Measurements from ENCODE around the gene TMEM232. TPM values are rescaled to one million over a fixed set of nuclear protein-coding genes. Genes with fewer than 3 reads are reported as not detected.

Gene TMEM232
- polyA plus RNA-seq, 1 donor (not counting 4 experiments of a cell fraction or from before 2014, with no cell fraction given) = 1.00 TPM

GRCh38 chr5:110707260-110707844, 19.1 kb downstream of the TMEM232 start:
- no peaks in the 10 kb centered on the region for H3K9me3 ChIP-seq (ENCODE audit: control insufficient read depth, low read depth, low read length)

DNA sequence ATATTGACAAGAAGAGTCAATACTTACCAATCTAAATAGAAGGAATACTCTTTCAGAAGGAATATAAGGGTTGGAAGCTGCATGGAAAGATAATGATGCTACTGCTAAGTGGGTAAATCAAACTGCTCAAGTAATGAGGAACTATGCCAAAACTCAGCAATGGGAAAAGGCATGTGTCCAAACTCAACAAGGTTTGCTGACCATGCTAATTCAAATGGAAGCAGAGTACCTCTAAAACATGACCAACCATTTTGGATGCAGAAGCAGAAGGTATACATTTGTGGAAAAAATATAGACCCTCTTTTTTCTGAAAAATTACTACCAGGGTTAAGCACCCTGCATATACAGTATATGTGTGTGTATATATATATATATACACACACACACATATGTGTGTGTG, 21.1 kb downstream of the TMEM232 start:
- Histone ChIP-seq H3K36me3 (ENCODE audit: control insufficient read depth in 2 of 2, extremely low read depth in 1 of 2, insufficient read depth in 2 of 2, low read length in 2 of 2) (no peaks in the 10 kb centered on the region), H3K4me3 (ENCODE audit: control insufficient read depth in 2 of 3, extremely low read depth in 1 of 3, insufficient read depth in 2 of 3, low read depth in 1 of 3, low read length in 3 of 3) (no peak overlapping the region), H3K79me2 (ENCODE audit: control insufficient read depth, insufficient read depth, low read length) (no peaks in the 10 kb centered on the region), H3K4me2 (ENCODE audit: control insufficient read depth, extremely low read depth, insufficient read depth, low read depth, low read length) (no peak overlapping the region), H4K20me1 (ENCODE audit: control insufficient read depth, extremely low read depth, insufficient read depth, low read length) (no peaks in the 10 kb centered on the region), H2AFZ (ENCODE audit: control insufficient read depth, low read length) (no peak overlapping the region), H3K27me3 (ENCODE audit: control insufficient read depth, extremely low read depth, insufficient read depth, low read length) (no peaks in the 10 kb centered on the region), H3K9me1 (ENCODE audit: control insufficient read depth, extremely low read depth, insufficient read depth, low read length) (no peaks in the 10 kb centered on the region), H3K9me3 (ENCODE audit: control insufficient read depth, low read depth, low read length) (no peaks in the 10 kb centered on the region), H3K4me1 (ENCODE audit: control insufficient read depth, extremely low read depth, insufficient read depth, low read length) (no peaks in the 10 kb centered on the region), H3K27ac (ENCODE audit: control insufficient read depth, insufficient read depth, low read length) (no peak overlapping the region), H3K9ac (ENCODE audit: control insufficient read depth, extremely low read depth, insufficient read depth, low read length) (no peak overlapping the region)
- dilution Hi-C loops (cut with MboI; ENCODE audit: extremely low pct_ligation_motif_present, low sequenced_read_pairs) = no loop called here
- no peak for TF ChIP-seq EZH2 (IDR thresholded peaks at IDR 0.05; ENCODE audit: low read length)
- TF ChIP-seq CTCF (optimal IDR thresholded peaks at IDR 0.05 in 1 of 3, IDR thresholded peaks at IDR 0.05 in 1 of 3, conservative IDR thresholded peaks at IDR 0.05 in 1 of 3; ENCODE audit: extremely low read depth in 1 of 3, insufficient read depth in 2 of 3, low read length in 3 of 3) = no peak
- DNase-seq (ENCODE audit: low read depth, low spot score) = no peak
- FAIRE-seq = no peak

More at GRCh38 chr5:110707260-110707844, 19.1 kb downstream of the TMEM232 start:
- Histone ChIP-seq H3K4me3 (ENCODE audit: control insufficient read depth in 2 of 3, extremely low read depth in 1 of 3, insufficient read depth in 2 of 3, low read depth in 1 of 3, low read length in 3 of 3) (no peak overlapping the region), H3K4me1 (ENCODE audit: control insufficient read depth, extremely low read depth, insufficient read depth, low read length) (no peaks in the 10 kb centered on the region), H3K27me3 (ENCODE audit: control insufficient read depth, extremely low read depth, insufficient read depth, low read length) (no peaks in the 10 kb centered on the region), H3K4me2 (ENCODE audit: control insufficient read depth, extremely low read depth, insufficient read depth, low read depth, low read length) (no peak overlapping the region), H3K9ac (ENCODE audit: control insufficient read depth, extremely low read depth, insufficient read depth, low read length) (no peak overlapping the region), H2AFZ (ENCODE audit: control insufficient read depth, low read length) (no peak overlapping the region), H4K20me1 (ENCODE audit: control insufficient read depth, extremely low read depth, insufficient read depth, low read length) (no peaks in the 10 kb centered on the region), H3K79me2 (ENCODE audit: control insufficient read depth, insufficient read depth, low read length) (no peaks in the 10 kb centered on the region), H3K36me3 (ENCODE audit: control insufficient read depth in 2 of 2, extremely low read depth in 1 of 2, insufficient read depth in 2 of 2, low read length in 2 of 2) (no peaks in the 10 kb centered on the region), H3K9me1 (ENCODE audit: control insufficient read depth, extremely low read depth, insufficient read depth, low read length) (no peaks in the 10 kb centered on the region), H3K27ac (ENCODE audit: control insufficient read depth, insufficient read depth, low read length) (no peak overlapping the region)
- no peak for TF ChIP-seq EZH2 (IDR thresholded peaks at IDR 0.05; ENCODE audit: low read length)
- no peak for TF ChIP-seq CTCF (optimal IDR thresholded peaks at IDR 0.05 in 1 of 3, IDR thresholded peaks at IDR 0.05 in 1 of 3, conservative IDR thresholded peaks at IDR 0.05 in 1 of 3; ENCODE audit: extremely low read depth in 1 of 3, insufficient read depth in 2 of 3, low read length in 3 of 3)
- FAIRE-seq = no peak
- dilution Hi-C loops (cut with MboI; ENCODE audit: extremely low pct_ligation_motif_present, low sequenced_read_pairs) = no loop called here
- no peak for DNase-seq (ENCODE audit: low read depth, low spot score)

Data from keratinocyte (primary cell).